Activated CD8-positive, alpha-beta memory T cell treated with anti-CD3 and anti-CD28 coated beads, Interleukin-2, amount 50 U/mL, for 4 hours (primary cell): ENCODE measurements around the gene CHRM4.

ENCODE experiments used
- DNase-seq: peaks from one replicate; pipeline ENCODE4 v3.0.0-alpha.2; 2020

Gene CHRM4

GRCh38 chr11:46346886-46347636 lies 44.5 kb downstream of the CHRM4 start, which contains the start of gene DGKZ:
Gene DGKZ (plus strand): TSS chr11:46347463. CDS start chr11:46347660, 197 bp downstream.
- DNase-seq = peak; percentile 84

- no peak for DNase-seq
Observed at GRCh38 chr11:46345881-46346484, 45.6 kb downstream of the CHRM4 start.

DNA sequence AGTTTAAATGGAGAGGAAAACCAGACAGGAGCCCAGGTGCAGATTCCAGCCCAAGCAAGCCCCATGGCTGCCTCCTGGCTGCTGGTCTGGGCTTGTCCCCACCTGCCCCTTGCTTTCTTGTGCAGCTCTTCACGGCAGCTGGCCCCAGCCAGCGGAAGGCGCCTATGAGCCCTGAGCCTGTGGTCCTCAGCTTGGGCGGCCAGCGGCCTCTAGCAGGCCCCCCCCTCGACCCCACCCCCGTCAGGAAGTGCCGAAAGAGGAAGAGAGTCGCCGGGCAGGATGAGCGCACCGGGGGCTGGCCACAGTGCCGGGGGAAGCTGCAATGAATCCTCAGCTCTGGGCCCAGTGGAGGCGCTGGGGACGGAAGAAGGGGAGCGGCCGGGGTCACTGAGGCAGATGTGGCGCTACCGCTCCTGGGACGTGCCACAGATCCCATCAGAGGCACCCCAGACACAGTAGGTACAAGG lies 46.4 kb downstream of the CHRM4 start:
- DNase-seq = no peak

DNA sequence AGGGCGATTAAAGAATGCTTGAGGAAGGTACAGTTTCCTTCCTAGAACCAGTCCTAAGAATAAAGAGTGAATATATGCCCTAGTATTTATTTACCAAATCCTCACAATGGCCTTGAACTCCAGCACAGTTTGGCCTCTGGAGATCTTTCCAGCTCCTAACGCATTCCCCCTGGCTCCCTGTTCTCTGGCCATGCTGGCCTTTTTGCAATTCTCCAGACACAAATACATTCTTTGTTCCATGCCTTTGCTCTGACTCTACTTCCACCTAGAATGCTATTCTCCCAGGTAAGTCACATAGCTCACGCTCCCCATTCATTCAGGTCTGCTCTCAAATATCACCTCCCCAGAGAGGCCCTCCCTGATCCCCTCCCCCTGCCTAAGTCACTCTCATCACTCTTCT lies 48.1 kb downstream of the CHRM4 start:
- no peak for DNase-seq

DNA sequence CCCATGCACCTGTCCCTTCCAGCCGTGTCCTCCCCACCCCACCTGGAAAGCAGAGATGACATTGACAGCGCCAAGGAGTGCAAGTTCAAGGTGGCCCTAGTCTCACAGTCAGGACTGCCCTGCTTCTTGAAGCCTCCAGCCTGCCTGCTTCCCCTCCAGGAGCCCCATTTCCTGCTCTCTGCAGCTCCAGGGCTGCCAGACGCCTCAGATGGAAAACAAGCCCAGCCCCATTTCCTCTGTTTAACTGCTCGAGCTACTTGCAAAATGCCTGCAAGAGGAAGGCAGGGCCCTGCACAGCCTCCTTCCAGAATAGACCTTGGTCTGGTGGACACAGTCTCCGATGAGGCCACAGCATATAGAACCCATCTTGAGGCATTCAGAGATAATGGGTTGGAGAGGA lies 49.3 kb downstream of the CHRM4 start:
- no peak for DNase-seq

DNA sequence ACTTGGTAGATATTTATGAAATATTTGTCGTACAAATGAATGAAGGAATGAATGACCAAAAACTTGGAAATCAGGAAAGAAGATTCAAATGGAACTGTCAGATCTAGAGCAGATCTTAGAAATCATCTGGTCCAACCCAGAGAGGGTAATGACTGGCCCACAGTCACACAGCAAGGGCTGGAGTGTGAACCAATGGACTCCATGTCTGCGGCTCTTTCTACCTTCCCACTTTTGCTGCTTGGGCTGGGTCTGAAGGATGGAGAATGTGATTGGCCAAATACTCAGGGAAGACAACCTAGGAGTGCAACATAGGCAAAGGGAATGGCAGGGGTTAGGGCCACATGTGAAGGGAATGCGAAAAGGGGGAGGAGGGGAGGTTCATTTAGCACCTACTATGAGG lies 50.1 kb downstream of the CHRM4 start:
- no peak for DNase-seq

- no peak for DNase-seq
Observed at GRCh38 chr11:46339816-46340215, 51.8 kb downstream of the CHRM4 start.

DNA sequence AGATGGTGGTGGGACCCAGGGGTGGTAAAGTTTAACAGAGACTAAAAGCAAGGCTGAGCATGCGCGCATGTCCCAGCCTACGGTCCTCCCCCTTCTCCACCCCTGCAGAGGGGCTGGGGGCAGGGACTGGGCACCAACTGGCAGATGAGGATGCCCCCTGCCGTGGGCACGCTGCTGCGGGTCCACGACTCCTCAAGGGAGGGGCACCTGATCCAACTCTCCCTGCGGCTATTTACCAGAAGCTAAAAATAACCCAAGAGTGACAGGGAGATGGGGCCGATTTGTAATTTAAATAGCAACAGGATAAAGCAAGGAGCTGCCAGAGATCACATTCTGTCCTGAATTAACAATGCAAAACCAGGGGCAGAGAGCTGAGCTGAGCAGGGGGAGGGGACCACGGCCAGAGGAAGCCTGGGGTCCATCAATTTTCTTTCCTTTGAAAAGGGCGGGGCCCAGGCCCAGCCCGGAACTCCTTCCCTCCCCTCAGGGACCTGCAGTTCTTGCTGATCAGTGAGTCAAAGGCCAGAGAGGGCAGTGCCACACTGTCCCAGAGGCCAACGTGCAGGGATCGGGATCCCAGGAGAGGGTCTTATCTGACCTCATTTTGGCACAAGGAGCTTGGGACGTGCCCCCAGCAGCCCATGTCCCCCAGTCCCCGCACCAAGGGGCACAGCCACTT lies 52.4 kb downstream of the CHRM4 start:
- no peak for DNase-seq

DNA sequence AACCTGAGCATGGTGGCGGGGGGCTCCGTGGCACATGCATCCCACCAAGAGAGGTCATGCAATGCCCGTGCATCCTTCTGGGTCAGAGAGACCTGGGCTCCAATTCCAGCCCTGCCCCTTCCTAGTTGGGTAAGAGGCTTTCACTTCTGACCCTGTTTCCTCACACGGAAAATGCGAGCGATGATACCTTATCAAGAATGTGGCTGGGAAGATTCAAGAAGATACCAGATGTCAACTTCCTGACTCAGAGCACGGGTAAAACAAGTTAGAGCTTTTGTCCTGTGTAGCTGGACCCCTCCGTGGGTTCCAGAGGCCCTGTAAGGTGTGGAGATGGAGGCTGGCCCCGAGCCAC lies 53.0 kb downstream of the CHRM4 start:
- no peak for DNase-seq

GRCh38 chr11:46337626-46338345 lies 53.8 kb downstream of the CHRM4 start:
- no peak for DNase-seq

- DNase-seq = no peak
Observed at GRCh38 chr11:46336563-46337180, 54.9 kb downstream of the CHRM4 start.

GRCh38 chr11:46335890-46336562 lies 55.5 kb downstream of the CHRM4 start:
- no peak for DNase-seq

DNA sequence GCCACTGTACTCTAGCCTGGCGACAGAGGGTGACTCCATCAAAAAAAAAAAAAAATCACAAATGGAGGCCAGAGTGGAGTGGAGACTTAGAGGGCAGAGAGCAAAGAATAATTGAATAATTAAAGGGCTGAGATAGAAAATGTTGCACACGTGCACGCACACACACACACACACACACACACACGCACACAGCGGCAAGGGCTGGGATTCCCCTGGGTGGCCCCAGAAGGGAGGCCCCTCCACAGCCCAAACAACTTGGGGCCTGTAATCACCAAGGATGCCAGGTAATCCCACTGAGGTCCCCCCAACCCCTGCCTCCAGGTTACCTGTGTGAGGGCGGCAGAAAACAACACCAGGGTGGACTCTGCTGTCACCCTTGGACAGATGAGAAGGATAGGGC lies 56.3 kb downstream of the CHRM4 start:
- no peak for DNase-seq

GRCh38 chr11:46334211-46334610 lies 57.4 kb downstream of the CHRM4 start:
- no peak for DNase-seq
